Skeletal muscle satellite cell (primary cell): Measurements from ENCODE around the gene KCNK10.
A peak's percentile ranks its signal among the peaks of the same experiment; 100 is the strongest.

ENCODE experiments used
- H3K27me3 ChIP-seq: 2 replicates; pipeline ENCODE4 v1.7.0; 2013; ENCODE audit warnings: low read length; ENCODE audit not compliant: control insufficient read depth, insufficient read depth
- H3K36me3 ChIP-seq: 2 replicates; pipeline ENCODE4 v1.7.0; 2013; ENCODE audit warnings: mild to moderate bottlenecking, control low read depth, low read length; ENCODE audit not compliant: insufficient read depth
- H3K4me1 ChIP-seq: 2 replicates; pipeline ENCODE4 v1.7.0; 2013; ENCODE audit warnings: low read length; ENCODE audit not compliant: control insufficient read depth, insufficient read depth
- H3K4me2 ChIP-seq: 2 replicates; pipeline ENCODE4 v1.7.0; 2013; ENCODE audit warnings: mild to moderate bottlenecking, low read length
- H3K4me3 ChIP-seq: 2 replicates; pipeline ENCODE4 v1.7.0; 2013; ENCODE audit warnings: low read length
- H3K9ac ChIP-seq: 2 replicates; pipeline ENCODE4 v1.7.0; 2013; ENCODE audit warnings: mild to moderate bottlenecking, low read depth, low read length, moderate library complexity
- H3K9me3 ChIP-seq: replicated peaks from 2 replicates; pipeline ENCODE4 v1.7.0; 2013; ENCODE audit warnings: mild to moderate bottlenecking, control low read depth, low read length

KCNK10 gene

GRCh38 chr14:88340357-88340756 lies 17.3 kb upstream of the KCNK10 start:
- H3K4me1 ChIP-seq: no peaks in the 10 kb centered on the region
- no peak overlapping the region for H3K4me3 ChIP-seq
- no peak overlapping the region for H3K9ac ChIP-seq
- H3K9me3 ChIP-seq: no peaks in the 10 kb centered on the region
- H3K4me2 ChIP-seq: no peak overlapping the region
- H3K36me3 ChIP-seq: no peaks in the 10 kb centered on the region
- H3K27me3 ChIP-seq: no peaks in the 10 kb centered on the region

DNA sequence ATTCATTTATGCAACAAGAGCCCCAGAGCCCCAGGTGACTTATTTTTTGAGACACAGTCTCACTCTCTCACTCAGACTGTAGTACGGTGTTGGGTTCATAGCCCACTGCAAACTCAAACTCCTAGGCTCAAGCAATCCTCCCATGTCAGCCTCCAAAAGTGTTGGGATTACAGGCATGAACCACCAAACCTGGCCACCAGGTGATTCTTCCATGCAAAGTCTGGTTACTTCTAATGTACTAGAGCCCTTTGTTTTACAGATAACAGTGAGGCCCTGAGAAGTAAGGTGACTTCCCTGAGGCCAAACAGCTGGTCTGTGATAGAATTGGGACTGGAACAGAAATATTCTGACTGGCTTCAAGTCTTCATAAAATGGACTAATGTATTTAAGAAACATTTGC lies 10.0 kb upstream of the KCNK10 start:
- Histone ChIP-seq H3K4me2 (no peak overlapping the region), H3K4me3 (no peak overlapping the region), H3K36me3 (no peaks in the 10 kb centered on the region), H3K9ac (no peak overlapping the region), H3K9me3 (no peaks in the 10 kb centered on the region), H3K27me3 (peaks cover 8% of the 10 kb centered on the region), H3K4me1 (no peaks in the 10 kb centered on the region)

- H3K4me1 ChIP-seq: no peaks in the 10 kb centered on the region
- H3K27me3 ChIP-seq: peaks cover 60% of the 10 kb centered on the region
- H3K4me2 ChIP-seq: no peak overlapping the region
- no peaks in the 10 kb centered on the region for H3K9me3 ChIP-seq
- H3K4me3 ChIP-seq: no peak overlapping the region
- no peaks in the 10 kb centered on the region for H3K36me3 ChIP-seq
- no peak overlapping the region for H3K9ac ChIP-seq
Observed at GRCh38 chr14:88327497-88327896, 4.4 kb upstream of the KCNK10 start.

- Histone ChIP-seq H3K9ac (no peak overlapping the region), H3K4me3 (no peak overlapping the region), H3K36me3 (no peaks in the 10 kb centered on the region), H3K4me2 (peak overlapping the region; percentile 6), H3K4me1 (no peaks in the 10 kb centered on the region), H3K9me3 (no peaks in the 10 kb centered on the region), H3K27me3 (peaks cover 70% of the 10 kb centered on the region)
Observed at GRCh38 chr14:88326352-88327103, 3.5 kb upstream of the KCNK10 start.

DNA sequence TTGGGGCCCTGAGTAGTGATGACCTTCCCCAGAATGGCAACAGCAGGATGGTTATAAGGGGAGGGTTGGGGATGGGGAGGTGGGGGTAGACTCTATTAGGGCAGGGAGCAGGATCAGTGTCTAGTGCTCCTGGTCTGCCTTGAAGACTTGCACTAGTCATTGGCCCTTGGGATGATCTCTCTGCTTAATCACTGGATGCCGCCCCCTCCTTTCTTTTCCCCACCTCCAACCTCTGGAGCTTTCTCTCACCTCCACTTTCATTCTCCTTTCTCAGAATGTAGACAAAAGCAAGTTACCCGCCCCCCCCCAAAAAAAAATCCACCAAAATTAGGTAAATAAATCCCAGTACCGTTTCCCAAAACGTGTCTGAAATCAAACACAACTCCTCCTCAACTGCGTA lies 2.8 kb upstream of the KCNK10 start:
- Histone ChIP-seq H3K36me3 (no peaks in the 10 kb centered on the region), H3K9ac (no peak overlapping the region), H3K4me3 (no peak overlapping the region), H3K9me3 (no peaks in the 10 kb centered on the region), H3K4me1 (no peaks in the 10 kb centered on the region), H3K4me2 (no peak overlapping the region), H3K27me3 (peaks cover 76% of the 10 kb centered on the region)

GRCh38 chr14:88324930-88325329 lies 1.9 kb upstream of the KCNK10 start:
- Histone ChIP-seq H3K9me3 (no peaks in the 10 kb centered on the region), H3K27me3 (peaks cover 85% of the 10 kb centered on the region), H3K4me2 (no peak overlapping the region), H3K36me3 (no peaks in the 10 kb centered on the region), H3K4me1 (no peaks in the 10 kb centered on the region), H3K4me3 (no peak overlapping the region), H3K9ac (no peak overlapping the region)

GRCh38 chr14:88324491-88324890 lies 1.4 kb upstream of the KCNK10 start:
- Histone ChIP-seq H3K9ac (no peak overlapping the region), H3K9me3 (no peaks in the 10 kb centered on the region), H3K4me2 (no peak overlapping the region), H3K4me1 (no peaks in the 10 kb centered on the region), H3K4me3 (no peak overlapping the region), H3K27me3 (peaks cover 89% of the 10 kb centered on the region), H3K36me3 (no peaks in the 10 kb centered on the region)

DNA sequence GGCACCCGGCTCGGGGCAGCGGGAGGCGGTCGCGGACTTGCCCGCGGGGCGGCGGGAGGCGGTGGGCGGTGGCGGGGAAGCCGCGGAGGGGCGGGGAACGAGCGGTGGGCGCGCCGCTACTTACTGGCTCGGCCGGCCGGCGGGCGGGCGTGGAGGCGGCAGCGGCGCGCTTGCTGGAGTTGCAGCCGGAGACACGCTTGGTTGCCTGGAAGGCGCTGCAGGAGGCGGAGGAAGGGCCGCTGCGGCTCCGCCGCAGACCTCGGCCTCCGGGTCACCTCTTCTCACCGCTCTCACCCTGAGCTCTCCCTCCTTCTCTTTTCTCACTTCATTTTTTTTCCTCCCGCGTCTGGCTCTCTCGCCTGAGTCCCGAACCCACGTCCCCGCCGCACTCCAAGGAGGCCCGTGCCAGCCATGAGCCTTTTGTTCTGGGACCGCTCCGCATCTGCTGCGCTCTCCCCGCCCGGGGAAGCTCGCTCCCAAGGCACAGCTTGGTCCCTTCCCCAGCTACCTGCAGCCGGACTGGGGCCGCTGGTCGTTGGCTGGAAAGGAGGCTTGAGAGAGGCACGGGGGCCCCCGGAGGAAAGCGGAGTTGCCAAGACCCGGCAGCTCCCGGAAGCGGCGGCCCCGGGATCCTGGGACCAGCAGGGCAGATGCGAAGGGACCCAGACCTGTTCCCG lies 592 bp upstream of the KCNK10 start:
- Histone ChIP-seq H3K27me3 (peaks cover 91% of the 10 kb centered on the region), H3K4me1 (no peaks in the 10 kb centered on the region), H3K4me2 (peak overlapping the region; percentile 77), H3K4me3 (peak overlapping the region; percentile 58), H3K9me3 (no peaks in the 10 kb centered on the region), H3K36me3 (no peaks in the 10 kb centered on the region), H3K9ac (no peak overlapping the region)

GRCh38 chr14:88322504-88323085 lies 474 bp downstream of the KCNK10 start:
- Histone ChIP-seq H3K4me2 (peak overlapping the region; percentile 77), H3K9me3 (no peaks in the 10 kb centered on the region), H3K27me3 (peaks cover 80% of the 10 kb centered on the region), H3K9ac (no peak overlapping the region), H3K36me3 (no peaks in the 10 kb centered on the region), H3K4me1 (no peaks in the 10 kb centered on the region), H3K4me3 (peak overlapping the region; percentile 49)

GRCh38 chr14:88321692-88322503 lies 1.2 kb downstream of the KCNK10 start:
- Histone ChIP-seq H3K4me3 (no peak overlapping the region), H3K36me3 (no peaks in the 10 kb centered on the region), H3K4me2 (no peak overlapping the region), H3K27me3 (peaks cover 73% of the 10 kb centered on the region), H3K9ac (no peak overlapping the region), H3K9me3 (no peaks in the 10 kb centered on the region), H3K4me1 (no peaks in the 10 kb centered on the region)

DNA sequence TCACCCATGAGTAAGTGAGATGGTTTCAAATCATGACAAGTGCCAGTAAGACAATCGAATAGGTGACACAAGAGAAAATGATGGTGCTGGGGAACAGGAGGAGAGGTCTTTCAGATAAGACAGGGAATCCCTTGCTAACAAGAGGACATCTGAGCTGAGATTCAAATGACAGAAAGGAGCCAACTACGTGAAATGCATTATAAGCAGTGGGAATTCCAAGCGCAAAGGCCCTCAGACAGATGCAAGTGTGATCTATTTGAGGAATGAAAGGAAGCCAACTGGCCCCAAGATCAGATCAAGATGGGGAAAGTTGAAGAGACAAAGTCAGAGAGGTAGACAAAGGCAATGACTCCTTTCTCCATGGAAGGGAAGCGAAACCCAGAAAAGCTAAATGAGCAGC lies 4.7 kb downstream of the KCNK10 start:
- Histone ChIP-seq H3K9me3 (no peaks in the 10 kb centered on the region), H3K27me3 (peaks cover 39% of the 10 kb centered on the region)

More for the DNA sequence above, 4.7 kb downstream of the KCNK10 start:
- H3K36me3 ChIP-seq: no peaks in the 10 kb centered on the region
- no peak overlapping the region for H3K4me3 ChIP-seq
- no peaks in the 10 kb centered on the region for H3K4me1 ChIP-seq
- no peak overlapping the region for H3K4me2 ChIP-seq
- no peak overlapping the region for H3K9ac ChIP-seq
